ENCODE data around the gene REV1. TPM values are rescaled to one million over a fixed set of nuclear protein-coding genes. Genes with fewer than 3 reads are reported as not detected.

REV1 gene
- total and polyA plus RNA-seq, 9 of the 15 experiments (the other 6 are each of a cell fraction or from before 2014, with no cell fraction given): 12.8 to 54.4 (median 29.6) TPM

DNA sequence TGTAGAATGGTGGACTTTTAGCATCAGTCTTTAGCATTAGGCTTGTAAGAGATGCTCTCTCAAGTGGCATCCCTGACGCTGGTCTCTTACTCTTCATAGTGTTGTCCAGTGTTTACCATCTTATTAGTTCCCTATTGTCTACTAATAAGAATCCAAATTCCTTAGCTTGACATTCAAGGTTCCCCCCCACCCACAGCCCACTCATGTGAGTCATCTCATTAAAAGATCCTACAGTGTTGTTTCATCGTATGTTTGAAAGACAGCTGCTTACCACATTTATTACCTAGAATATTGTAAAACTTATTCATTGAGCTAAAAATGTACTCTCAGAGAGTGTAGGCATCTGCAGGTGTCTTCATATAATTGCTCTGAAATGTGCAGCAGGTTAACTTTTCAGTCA is 124.2 kb downstream of the REV1 start (continued):
- TF ChIP-seq ZBTB40 (IDR thresholded peaks at IDR 0.05): no peak
- TF ChIP-seq ZBTB40 (CRISPR knock-in tag; IDR thresholded peaks at IDR 0.05): no peak
- no peak for TF ChIP-seq PHTF2 (CRISPR knock-in tag; IDR thresholded peaks at IDR 0.05)
- TF ChIP-seq SRSF1 (IDR thresholded peaks at IDR 0.05; ENCODE audit: low read depth, low read length): no peak
- TF ChIP-seq NCOA2 (IDR thresholded peaks at IDR 0.05; ENCODE audit: partially characterized antibody in 2 of 2): no peak
